ENCODE results near the gene THSD7B.

- TF ChIP-seq EZH2 (IDR thresholded peaks at IDR 0.05) = no peak
- no peak for TF ChIP-seq CTCF (IDR thresholded peaks at IDR 0.05)
Observed at GRCh38 chr2:137157851-137158250, 392.5 kb downstream of the THSD7B start.

All from neural progenitor cell (in vitro differentiated cells).